ENCODE data around the gene UPK3BL1. TPM values are rescaled to one million over a fixed set of nuclear protein-coding genes. Genes with fewer than 3 reads are reported as not detected.
"Not testable (repeated sequence)": the region's sequence is repeated elsewhere in the genome, so short reads cannot be mapped to it uniquely, and the experiment has no call there.

Gene UPK3BL1, protein sequence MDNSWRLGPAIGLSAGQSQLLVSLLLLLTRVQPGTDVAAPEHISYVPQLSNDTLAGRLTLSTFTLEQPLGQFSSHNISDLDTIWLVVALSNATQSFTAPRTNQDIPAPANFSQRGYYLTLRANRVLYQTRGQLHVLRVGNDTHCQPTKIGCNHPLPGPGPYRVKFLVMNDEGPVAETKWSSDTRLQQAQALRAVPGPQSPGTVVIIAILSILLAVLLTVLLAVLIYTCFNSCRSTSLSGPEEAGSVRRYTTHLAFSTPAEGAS
- polyA plus RNA-seq (2013, experiment 1 of 2) = 7.7 TPM
- 7.8 TPM for polyA plus RNA-seq (2013, experiment 2 of 2)

GRCh38 chr7:102642691-102643090 lies at the start of gene UPK3BL1:
Gene UPK3BL1, minus strand, starts transcription at chr7:102642791. Its CDS starts 50 bp downstream, at chr7:102642741.
- not testable (repeated sequence) for H2BK12ac ChIP-seq (ENCODE audit: low read length in 2 of 2)
- WGBS = no CpG with 5 or more reads among the region's 9 CpGs

GRCh38 chr7:102690602-102691001 lies 48.0 kb upstream of the UPK3BL1 start:
- H2BK5ac ChIP-seq (ENCODE audit: low read depth, low read length, poor library complexity, severe bottlenecking); H2AFZ ChIP-seq (ENCODE audit: low read depth, low read length); H3K79me1 ChIP-seq (replicated peaks; ENCODE audit: low read length, poor library complexity, severe bottlenecking); H3K23ac ChIP-seq (ENCODE audit: low read length in 2 of 2); H3K18ac ChIP-seq (ENCODE audit: low read depth in 1 of 2, low read length in 2 of 2); H3K27ac ChIP-seq (ENCODE audit: low read length, poor library complexity, severe bottlenecking); H4K8ac ChIP-seq (ENCODE audit: low read length); H3K36me3 ChIP-seq (ENCODE audit: control insufficient read depth in 1 of 2, insufficient read depth in 2 of 2, low read depth in 1 of 2, low read length in 2 of 2); H2BK12ac ChIP-seq (ENCODE audit: low read length in 2 of 2); H2AK5ac ChIP-seq (ENCODE audit: low read length, severe bottlenecking); H3K9me3 ChIP-seq (ENCODE audit: control insufficient read depth, low read length); H3K4ac ChIP-seq (ENCODE audit: low read depth in 1 of 2, low read length in 2 of 2); H3K27me3 ChIP-seq (ENCODE audit: control insufficient read depth in 1 of 2, insufficient read depth in 1 of 2, low read length in 2 of 2); H2BK15ac ChIP-seq (ENCODE audit: low read depth, poor library complexity, severe bottlenecking); H3K9ac ChIP-seq (ENCODE audit: low read length); H3K4me3 ChIP-seq (ENCODE audit: insufficient read depth in 1 of 2, low read depth in 1 of 2, low read length in 2 of 2); H3K4me2 ChIP-seq (ENCODE audit: low read length, poor library complexity, severe bottlenecking); DNase-seq; H3K4me1 ChIP-seq (ENCODE audit: control insufficient read depth, insufficient read depth, low read depth, low read length); H3K14ac ChIP-seq (ENCODE audit: low read length in 2 of 2); H2BK120ac ChIP-seq (ENCODE audit: low read depth, low read length); H4K91ac ChIP-seq (ENCODE audit: low read length): not testable (repeated sequence)
- WGBS = no CpG with 5 or more reads among the region's 6 CpGs

More at GRCh38 chr7:102642691-102643090, at the start of gene UPK3BL1:
- H4K8ac ChIP-seq (ENCODE audit: low read length); H3K23ac ChIP-seq (ENCODE audit: low read length in 2 of 2); H3K27ac ChIP-seq (ENCODE audit: low read length, poor library complexity, severe bottlenecking); H3K9ac ChIP-seq (ENCODE audit: low read length); H2AK5ac ChIP-seq (ENCODE audit: low read length, severe bottlenecking); H3K4me1 ChIP-seq (ENCODE audit: control insufficient read depth, insufficient read depth, low read depth, low read length); H3K27me3 ChIP-seq (ENCODE audit: control insufficient read depth in 1 of 2, insufficient read depth in 1 of 2, low read length in 2 of 2); H3K4me3 ChIP-seq (ENCODE audit: insufficient read depth in 1 of 2, low read depth in 1 of 2, low read length in 2 of 2); H3K18ac ChIP-seq (ENCODE audit: low read depth in 1 of 2, low read length in 2 of 2); H2BK120ac ChIP-seq (ENCODE audit: low read depth, low read length); H2BK5ac ChIP-seq (ENCODE audit: low read depth, low read length, poor library complexity, severe bottlenecking); H3K4ac ChIP-seq (ENCODE audit: low read depth in 1 of 2, low read length in 2 of 2); H3K79me1 ChIP-seq (replicated peaks; ENCODE audit: low read length, poor library complexity, severe bottlenecking); H3K14ac ChIP-seq (ENCODE audit: low read length in 2 of 2); H3K4me2 ChIP-seq (ENCODE audit: low read length, poor library complexity, severe bottlenecking); H4K91ac ChIP-seq (ENCODE audit: low read length); H2BK15ac ChIP-seq (ENCODE audit: low read depth, poor library complexity, severe bottlenecking); DNase-seq; H3K9me3 ChIP-seq (ENCODE audit: control insufficient read depth, low read length); H3K36me3 ChIP-seq (ENCODE audit: control insufficient read depth in 1 of 2, insufficient read depth in 2 of 2, low read depth in 1 of 2, low read length in 2 of 2); H2AFZ ChIP-seq (ENCODE audit: low read depth, low read length): not testable (repeated sequence)

- H2BK12ac ChIP-seq (ENCODE audit: low read length in 2 of 2); H2AFZ ChIP-seq (ENCODE audit: low read depth, low read length); H3K27me3 ChIP-seq (ENCODE audit: control insufficient read depth in 1 of 2, insufficient read depth in 1 of 2, low read length in 2 of 2); H3K4ac ChIP-seq (ENCODE audit: low read depth in 1 of 2, low read length in 2 of 2); H4K91ac ChIP-seq (ENCODE audit: low read length); H3K36me3 ChIP-seq (ENCODE audit: control insufficient read depth in 1 of 2, insufficient read depth in 2 of 2, low read depth in 1 of 2, low read length in 2 of 2); H2AK5ac ChIP-seq (ENCODE audit: low read length, severe bottlenecking); H2BK15ac ChIP-seq (ENCODE audit: low read depth, poor library complexity, severe bottlenecking); H4K8ac ChIP-seq (ENCODE audit: low read length); H3K9ac ChIP-seq (ENCODE audit: low read length); H3K4me2 ChIP-seq (ENCODE audit: low read length, poor library complexity, severe bottlenecking); DNase-seq; H3K79me1 ChIP-seq (replicated peaks; ENCODE audit: low read length, poor library complexity, severe bottlenecking); H3K14ac ChIP-seq (ENCODE audit: low read length in 2 of 2); H3K18ac ChIP-seq (ENCODE audit: low read depth in 1 of 2, low read length in 2 of 2); H3K4me1 ChIP-seq (ENCODE audit: control insufficient read depth, insufficient read depth, low read depth, low read length); H3K4me3 ChIP-seq (ENCODE audit: insufficient read depth in 1 of 2, low read depth in 1 of 2, low read length in 2 of 2); H3K23ac ChIP-seq (ENCODE audit: low read length in 2 of 2); H3K27ac ChIP-seq (ENCODE audit: low read length, poor library complexity, severe bottlenecking); H3K9me3 ChIP-seq (ENCODE audit: control insufficient read depth, low read length); H2BK5ac ChIP-seq (ENCODE audit: low read depth, low read length, poor library complexity, severe bottlenecking); H2BK120ac ChIP-seq (ENCODE audit: low read depth, low read length): not testable (repeated sequence)
- no CpG with 5 or more reads among the region's 74 CpGs for WGBS
These were observed 47.1 kb upstream of the UPK3BL1 start for GRCh38 chr7:102689436-102690282.

GRCh38 chr7:102688299-102689036 lies 45.9 kb upstream of the UPK3BL1 start:
- not testable (repeated sequence) for H3K14ac ChIP-seq (ENCODE audit: low read length in 2 of 2); H4K91ac ChIP-seq (ENCODE audit: low read length); H3K4ac ChIP-seq (ENCODE audit: low read depth in 1 of 2, low read length in 2 of 2); H2BK5ac ChIP-seq (ENCODE audit: low read depth, low read length, poor library complexity, severe bottlenecking); H2AFZ ChIP-seq (ENCODE audit: low read depth, low read length); H3K27me3 ChIP-seq (ENCODE audit: control insufficient read depth in 1 of 2, insufficient read depth in 1 of 2, low read length in 2 of 2); H3K23ac ChIP-seq (ENCODE audit: low read length in 2 of 2); H3K9me3 ChIP-seq (ENCODE audit: control insufficient read depth, low read length); H2BK15ac ChIP-seq (ENCODE audit: low read depth, poor library complexity, severe bottlenecking); H3K18ac ChIP-seq (ENCODE audit: low read depth in 1 of 2, low read length in 2 of 2); H3K4me2 ChIP-seq (ENCODE audit: low read length, poor library complexity, severe bottlenecking); H4K8ac ChIP-seq (ENCODE audit: low read length); H3K27ac ChIP-seq (ENCODE audit: low read length, poor library complexity, severe bottlenecking); DNase-seq; H2BK12ac ChIP-seq (ENCODE audit: low read length in 2 of 2); H2AK5ac ChIP-seq (ENCODE audit: low read length, severe bottlenecking); H3K36me3 ChIP-seq (ENCODE audit: control insufficient read depth in 1 of 2, insufficient read depth in 2 of 2, low read depth in 1 of 2, low read length in 2 of 2); H3K9ac ChIP-seq (ENCODE audit: low read length); H3K4me1 ChIP-seq (ENCODE audit: control insufficient read depth, insufficient read depth, low read depth, low read length); H3K4me3 ChIP-seq (ENCODE audit: insufficient read depth in 1 of 2, low read depth in 1 of 2, low read length in 2 of 2); H2BK120ac ChIP-seq (ENCODE audit: low read depth, low read length); H3K79me1 ChIP-seq (replicated peaks; ENCODE audit: low read length, poor library complexity, severe bottlenecking)
- no CpG with 5 or more reads among the region's 37 CpGs for WGBS

Measured in mesenchymal stem cell (in vitro differentiated cells and primary cell).